Effector memory CD8-positive, alpha-beta T cell (primary cell): ENCODE results near the gene SLC25A30.
A peak's percentile ranks its signal among the peaks of the same experiment; 100 is the strongest.
"Not testable (repeated sequence)": the region's sequence is repeated elsewhere in the genome, so short reads cannot be mapped to it uniquely, and the experiment has no call there.

ENCODE experiments used
- ATAC-seq: fragments of 150-1000 bp; cut with Tn5 transposase; replicated peaks from 2 replicates; pipeline ENCODE4 v1.10.0; 2021; ENCODE audit warnings: mild to moderate bottlenecking, moderate library complexity
- DNase-seq, 3 experiments: peaks; one replicate each; pipeline ENCODE4 v3.0.0; 2021
- H3K27ac Mint-ChIP-seq, 2 donors: one replicate each; pipeline ENCODE4 v1.8.0; 2022; ENCODE audit warnings: mild to moderate bottlenecking in 2 of 2, mixed read lengths in 2 of 2, moderate library complexity in 2 of 2
- H3K27me3 Mint-ChIP-seq, 2 donors: one replicate each; pipeline ENCODE4 v1.8.0; 2022; ENCODE audit warnings: mixed read lengths in 2 of 2
- H3K36me3 Mint-ChIP-seq: one replicate; pipeline ENCODE4 v1.8.0; 2022; ENCODE audit warnings: mild to moderate bottlenecking, moderate library complexity, mixed read lengths; ENCODE audit not compliant: insufficient read depth
- H3K4me1 Mint-ChIP-seq, 2 donors: one replicate each; pipeline ENCODE4 v1.8.0; 2022; ENCODE audit warnings: low read depth in 2 of 2, mixed read lengths in 2 of 2
- H3K4me3 Mint-ChIP-seq, 2 donors: one replicate each; pipeline ENCODE4 v1.8.0; 2022; ENCODE audit warnings: mild to moderate bottlenecking in 2 of 2, mixed read lengths in 2 of 2, moderate library complexity in 2 of 2
- H3K9me3 Mint-ChIP-seq, 2 donors: one replicate each; pipeline ENCODE4 v1.8.0; 2022; ENCODE audit warnings: mixed read lengths in 2 of 2

SLC25A30 gene

GRCh38 chr13:45364876-45365557 is 53.2 kb downstream of the SLC25A30 start:
- H3K9me3 Mint-ChIP-seq: no peaks in the 10 kb centered on the region
- no peak for ATAC-seq
- no peak overlapping the region for H3K4me3 Mint-ChIP-seq
- H3K36me3 Mint-ChIP-seq: peaks cover 9% of the 10 kb centered on the region
- peaks cover 26 to 48% of the 10 kb centered on the region in 2 donors for H3K4me1 Mint-ChIP-seq
- H3K27ac Mint-ChIP-seq: peak overlapping the region in 1 of 2 donors; percentile 84
- no peaks in the 10 kb centered on the region for H3K27me3 Mint-ChIP-seq
- DNase-seq: no peak

- ATAC-seq (no peak), DNase-seq (no peak)
- H3K27me3 Mint-ChIP-seq: no peaks in the 10 kb centered on the region
- peaks cover 20 to 31% of the 10 kb centered on the region in 2 donors for H3K4me1 Mint-ChIP-seq
- H3K27ac Mint-ChIP-seq: peak overlapping the region; percentile 15 to 81
- H3K4me3 Mint-ChIP-seq: no peak overlapping the region
- H3K9me3 Mint-ChIP-seq: no peaks in the 10 kb centered on the region
- H3K36me3 Mint-ChIP-seq: peaks cover 19% of the 10 kb centered on the region
Observed at GRCh38 chr13:45362939-45363338, 55.2 kb downstream of the SLC25A30 start.

GRCh38 chr13:45361596-45362206 is 56.5 kb downstream of the SLC25A30 start:
- ATAC-seq (no peak), DNase-seq (no peak)
- Mint-ChIP-seq H3K27ac (peak overlapping the region in 1 of 2 donors; percentile 41), H3K9me3 (no peaks in the 10 kb centered on the region), H3K36me3 (peaks cover 27% of the 10 kb centered on the region), H3K4me1 (peaks cover 17 to 26% of the 10 kb centered on the region in 2 donors), H3K27me3 (no peaks in the 10 kb centered on the region), H3K4me3 (no peak overlapping the region)

- Mint-ChIP-seq H3K27me3 (no peaks in the 10 kb centered on the region), H3K4me1 (peaks cover 9 to 16% of the 10 kb centered on the region in 2 donors), H3K36me3 (peaks cover 49% of the 10 kb centered on the region), H3K27ac (peak overlapping the region; percentile 53 to 92), H3K4me3 (no peak overlapping the region), H3K9me3 (no peaks in the 10 kb centered on the region)
- DNase-seq (no peak), ATAC-seq (peak; percentile 27)
Observed at GRCh38 chr13:45356966-45357672, 61.1 kb downstream of the SLC25A30 start.

GRCh38 chr13:45353895-45354294 is 64.3 kb downstream of the SLC25A30 start:
- peak overlapping the region in 1 of 2 donors; percentile 62 for H3K27ac Mint-ChIP-seq
- ATAC-seq: no peak
- peaks cover 63% of the 10 kb centered on the region for H3K36me3 Mint-ChIP-seq
- H3K27me3 Mint-ChIP-seq: no peaks in the 10 kb centered on the region
- no peaks in the 10 kb centered on the region for H3K9me3 Mint-ChIP-seq
- peaks cover 8 to 18% of the 10 kb centered on the region in 2 donors for H3K4me1 Mint-ChIP-seq
- H3K4me3 Mint-ChIP-seq: no peak overlapping the region
- DNase-seq: no peak

- DNase-seq: no peak
- Mint-ChIP-seq H3K36me3 (peaks cover 64% of the 10 kb centered on the region), H3K27ac (no peak overlapping the region), H3K4me3 (no peak overlapping the region), H3K27me3 (no peaks in the 10 kb centered on the region), H3K9me3 (no peaks in the 10 kb centered on the region), H3K4me1 (peaks cover 2 to 18% of the 10 kb centered on the region in 2 donors)
- no peak for ATAC-seq
Observed at GRCh38 chr13:45352031-45352430, 66.1 kb downstream of the SLC25A30 start.

GRCh38 chr13:45350152-45350551 is 68.0 kb downstream of the SLC25A30 start:
- H3K27ac Mint-ChIP-seq: no peak overlapping the region
- H3K4me1 Mint-ChIP-seq: peaks cover 2 to 11% of the 10 kb centered on the region in 2 donors
- H3K27me3 Mint-ChIP-seq: no peaks in the 10 kb centered on the region
- ATAC-seq: no peak
- no peaks in the 10 kb centered on the region for H3K9me3 Mint-ChIP-seq
- peaks cover 79% of the 10 kb centered on the region for H3K36me3 Mint-ChIP-seq
- no peak for DNase-seq
- no peak overlapping the region for H3K4me3 Mint-ChIP-seq

GRCh38 chr13:45349438-45349837 is 68.7 kb downstream of the SLC25A30 start:
- ATAC-seq: no peak
- no peak overlapping the region for H3K27ac Mint-ChIP-seq
- no peaks in the 10 kb centered on the region for H3K27me3 Mint-ChIP-seq
- peaks cover 82% of the 10 kb centered on the region for H3K36me3 Mint-ChIP-seq
- DNase-seq: no peak
- peaks cover 2 to 15% of the 10 kb centered on the region in 2 donors for H3K4me1 Mint-ChIP-seq
- H3K9me3 Mint-ChIP-seq: no peaks in the 10 kb centered on the region
- H3K4me3 Mint-ChIP-seq: no peak overlapping the region

- not testable (repeated sequence) for H3K4me3 Mint-ChIP-seq, DNase-seq, H3K9me3 Mint-ChIP-seq, H3K27ac Mint-ChIP-seq, H3K27me3 Mint-ChIP-seq, ATAC-seq
- Mint-ChIP-seq H3K36me3 (peaks cover 61% of the 10 kb centered on the region), H3K4me1 (peaks cover 4 to 32% of the 10 kb centered on the region in 2 donors)
Observed at GRCh38 chr13:45344064-45344463, 74.1 kb downstream of the SLC25A30 start.
